Measurements from ENCODE around the gene RTBDN.
"Not testable (repeated sequence)": the region's sequence is repeated elsewhere in the genome, so short reads cannot be mapped to it uniquely, and the experiment has no call there.

RTBDN gene

GRCh38 chr19:12856653-12857052 lies 22.3 kb upstream of the RTBDN start:
- no peak for DNase-seq

- peak; percentile 89 for DNase-seq
These were observed 13.1 kb upstream of the RTBDN start for GRCh38 chr19:12847159-12848139.

- DNase-seq: not testable (repeated sequence)
These were observed 12.2 kb upstream of the RTBDN start for GRCh38 chr19:12846613-12847012.

DNA sequence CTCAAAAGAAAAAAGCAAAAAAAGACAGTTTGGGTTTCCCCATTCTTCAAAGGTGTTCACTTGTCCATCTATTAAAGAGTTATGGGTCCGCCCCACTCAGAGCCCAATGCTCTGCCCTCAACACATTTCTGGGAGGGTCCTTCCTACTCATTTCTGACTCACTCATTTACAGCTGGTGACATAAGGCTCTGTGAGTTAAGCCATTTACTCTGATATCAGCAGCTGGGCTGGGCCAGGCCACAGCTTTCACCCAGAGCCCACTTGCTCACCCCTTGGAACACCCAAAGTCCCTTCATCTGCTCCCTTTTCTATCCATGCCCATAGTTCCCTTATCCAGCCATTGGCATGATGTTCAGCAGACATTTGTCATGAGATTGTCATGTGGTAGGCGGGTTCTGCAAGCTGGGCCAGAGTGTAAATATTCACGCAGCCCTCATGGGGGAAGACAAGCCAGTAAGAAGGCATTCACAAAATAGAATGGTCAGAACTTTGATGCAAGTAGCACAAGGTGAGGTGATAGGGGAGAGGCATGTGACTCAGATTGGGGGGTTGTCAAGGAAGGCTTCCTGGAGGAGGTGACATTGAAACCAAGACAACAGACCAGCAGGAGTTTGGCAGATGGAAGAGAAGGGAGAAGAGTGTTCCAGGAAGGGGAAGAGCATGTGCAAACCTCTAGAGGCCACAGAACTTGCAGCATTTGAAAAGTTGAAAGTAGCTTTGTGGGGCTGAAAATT lies 9.8 kb upstream of the RTBDN start:
- no peak for DNase-seq

DNA sequence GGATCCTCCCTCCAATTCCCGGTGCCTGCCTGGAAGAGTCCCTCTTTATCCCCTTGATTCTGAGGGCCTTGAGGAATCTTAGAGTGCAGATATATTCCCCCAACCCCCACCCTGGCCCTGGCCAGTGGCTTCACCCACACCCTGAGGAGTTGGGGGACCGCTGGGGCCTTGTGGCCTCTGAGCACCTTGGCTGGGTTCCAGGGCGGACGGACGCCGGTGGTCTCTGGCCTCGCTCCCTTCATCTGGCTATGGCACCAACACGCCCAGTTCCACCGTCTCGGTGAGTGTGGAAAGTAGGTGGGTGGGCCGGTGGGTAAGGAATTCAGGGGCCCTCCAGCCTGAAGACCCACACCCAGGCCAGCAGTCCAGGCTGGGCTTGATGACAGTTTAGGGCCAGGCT lies 8.9 kb upstream of the RTBDN start:
- no peak for DNase-seq

DNA sequence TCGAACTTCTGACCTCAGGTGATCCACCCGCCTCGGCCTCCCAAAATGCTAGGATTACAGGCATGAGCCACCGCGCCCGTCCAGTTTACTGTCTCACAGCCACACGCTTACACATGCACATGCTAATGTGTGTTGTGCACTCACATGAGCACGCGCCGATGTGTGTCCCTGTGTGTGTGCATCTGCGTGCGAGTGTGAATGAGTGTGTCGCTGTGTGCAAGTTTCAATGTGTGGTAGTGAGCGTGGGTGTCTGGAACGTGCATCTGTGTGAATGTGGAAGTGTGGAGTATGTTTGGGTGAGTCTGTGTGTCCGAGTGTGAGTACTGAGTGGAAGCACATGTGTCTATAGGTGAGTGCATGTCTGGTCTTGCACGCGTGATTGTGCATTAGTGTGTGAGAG lies 8.1 kb upstream of the RTBDN start:
- DNase-seq: no peak

- peak; percentile 41 for DNase-seq
These were observed 6.7 kb upstream of the RTBDN start for GRCh38 chr19:12841094-12841493.

- peak; percentile 73 for DNase-seq
These were observed 6.0 kb upstream of the RTBDN start for GRCh38 chr19:12840091-12841079.

DNA sequence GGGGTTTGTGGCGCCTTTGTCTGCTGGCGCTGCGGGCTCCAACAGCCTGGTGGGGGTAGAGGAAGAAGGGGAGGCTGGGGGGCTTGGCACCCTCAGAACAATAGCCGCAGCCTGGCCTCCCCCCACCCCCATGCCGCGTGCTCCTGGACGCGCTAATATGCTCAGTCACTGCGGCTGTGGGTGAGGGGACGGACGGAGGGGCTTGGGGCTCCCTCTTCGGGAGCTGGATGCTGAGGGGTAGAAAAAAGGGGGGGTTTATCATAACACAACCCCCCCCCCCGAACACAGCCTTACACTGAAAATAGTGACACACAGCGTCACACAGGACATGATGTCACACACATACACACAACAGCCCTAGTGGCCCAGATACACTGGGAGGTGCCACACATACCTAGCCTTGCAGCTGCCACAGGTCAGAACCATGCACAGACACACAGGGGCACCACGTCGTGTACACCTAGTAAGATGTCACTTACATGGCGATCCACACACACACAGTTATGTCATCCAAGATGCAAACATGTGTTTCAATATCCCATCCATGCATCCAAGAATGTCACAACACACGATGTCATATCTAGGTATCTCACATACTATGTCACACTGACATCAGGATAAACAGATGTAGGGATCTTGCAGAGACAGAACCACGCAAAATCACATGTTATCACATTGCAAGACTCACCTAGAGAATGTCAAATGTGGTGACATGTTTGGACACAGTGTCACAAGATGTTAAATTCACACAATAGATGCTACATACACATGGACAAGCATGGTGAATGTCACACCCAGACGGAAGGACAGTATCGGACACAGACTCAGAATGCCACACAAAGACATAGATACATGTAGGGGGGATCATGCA lies 4.7 kb upstream of the RTBDN start:
- DNase-seq: peak; percentile 35

GRCh38 chr19:12838182-12838885 lies 4.0 kb upstream of the RTBDN start, which contains the start of gene MAST1:
TSS of gene MAST1 (plus strand) at chr19:12838515. CDS start at chr19:12838573, 58 bp downstream.
- peak; percentile 66 for DNase-seq

GRCh38 chr19:12837225-12837624 lies 2.8 kb upstream of the RTBDN start:
- DNase-seq: no peak

- no peak for DNase-seq
These were observed 2.1 kb upstream of the RTBDN start for GRCh38 chr19:12836529-12836863.

- peak; percentile 34 for DNase-seq
These were observed 788 bp upstream of the RTBDN start for GRCh38 chr19:12834976-12835757.

DNA sequence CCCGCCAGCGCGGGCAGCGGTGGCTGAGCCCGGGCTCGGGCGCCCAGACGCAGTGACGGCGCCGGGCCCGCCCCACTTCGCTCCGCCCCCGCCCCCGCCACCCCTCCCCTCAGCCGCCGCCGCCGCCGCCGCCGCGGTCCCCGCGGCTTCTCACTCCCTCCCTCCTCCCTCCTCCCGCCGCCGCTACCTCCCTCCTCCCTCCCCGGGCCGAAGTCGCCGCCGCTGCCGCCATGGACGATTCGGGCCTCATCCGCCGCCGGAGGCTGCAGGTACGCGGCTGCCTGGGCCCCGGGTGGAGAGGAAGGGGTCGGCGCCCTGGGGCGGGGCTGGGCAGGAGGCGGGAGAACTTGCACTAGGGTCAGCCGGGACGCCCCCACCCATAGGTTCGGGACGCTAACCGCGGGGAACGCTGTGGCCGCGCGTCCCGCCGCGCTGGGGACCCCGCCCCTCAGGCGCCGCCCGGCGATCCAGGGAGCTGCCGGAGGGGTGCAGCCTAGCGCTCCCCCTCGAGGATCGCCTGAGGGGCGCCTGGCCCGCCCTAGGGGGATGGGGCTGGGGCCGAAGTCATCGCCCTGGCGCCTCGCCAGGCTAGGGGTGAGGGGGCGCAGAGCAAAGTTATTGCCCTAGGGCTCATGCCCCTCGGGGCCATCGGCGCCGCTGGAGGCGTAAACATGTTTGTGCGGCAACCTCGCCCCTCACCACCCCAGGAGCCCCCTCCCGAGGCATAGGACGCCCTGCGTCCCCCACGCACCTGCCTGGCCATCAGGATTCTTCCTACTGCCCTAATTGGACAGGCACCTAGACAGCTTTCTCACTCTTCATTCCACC lies 427 bp downstream of the RTBDN start:
- peak; percentile 49 for DNase-seq

DNA sequence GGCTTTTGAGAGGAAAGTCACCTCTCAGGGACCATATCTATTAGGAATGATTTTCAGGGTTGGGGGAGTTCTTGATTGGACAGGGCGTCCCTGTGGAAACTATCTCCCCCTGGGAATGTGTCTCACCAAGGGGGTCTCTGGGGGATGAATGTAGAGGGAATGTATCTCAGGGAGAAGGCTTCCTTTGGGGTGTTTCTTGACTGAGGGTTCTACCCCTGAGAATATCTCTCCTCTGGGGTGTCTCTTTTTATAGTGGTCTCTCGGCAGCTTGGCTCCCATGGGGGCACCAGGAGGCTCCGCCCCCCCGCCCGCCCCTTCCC lies 1.0 kb downstream of the RTBDN start:
- no peak for DNase-seq

- DNase-seq: peak; percentile 40
These were observed 5.9 kb downstream of the RTBDN start for GRCh38 chr19:12828494-12828893.

DNA sequence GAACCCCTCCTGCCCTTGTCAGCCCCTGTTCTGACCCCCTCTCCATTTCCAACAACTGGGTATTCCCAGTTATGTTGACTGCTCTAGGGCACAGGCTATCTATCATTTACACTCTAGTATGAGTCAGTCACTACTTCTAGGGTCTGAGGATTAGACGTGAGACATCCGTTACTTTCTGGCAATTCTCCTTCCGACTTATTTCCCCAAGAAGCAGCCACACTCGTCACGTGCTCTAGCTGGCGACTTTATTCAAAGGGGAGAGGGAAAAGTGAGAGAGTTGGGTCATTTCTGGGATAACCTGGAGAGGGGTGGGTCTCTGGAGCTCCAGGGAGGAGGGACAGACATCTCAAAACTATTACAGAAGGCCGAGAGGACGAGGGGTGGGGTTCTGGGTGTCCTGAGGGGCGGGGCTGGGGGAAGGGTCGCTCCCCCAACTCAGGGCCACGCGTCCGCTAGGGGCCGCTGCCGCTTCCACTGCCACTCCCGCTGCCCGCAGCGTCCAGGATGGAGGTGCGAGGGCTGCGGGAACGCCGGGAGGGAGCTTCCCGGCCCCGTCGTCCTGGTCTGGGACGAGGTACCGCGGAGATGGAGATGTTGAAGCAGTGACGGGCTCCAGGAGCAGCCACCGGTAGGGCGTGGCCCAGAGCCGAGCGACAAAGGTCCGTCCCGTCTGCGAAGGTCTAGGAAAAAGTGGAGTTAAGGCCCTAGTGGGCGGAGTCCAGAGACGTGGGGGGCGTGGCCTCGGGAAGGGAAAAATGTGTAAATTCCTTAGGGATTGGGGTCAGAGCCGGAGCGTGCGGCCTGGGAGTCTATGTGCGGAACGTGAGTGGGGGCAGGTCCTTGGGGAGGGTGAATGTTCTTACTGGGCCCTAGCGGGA lies 8.9 kb downstream of the RTBDN start:
- peak; percentile 39 for DNase-seq

GRCh38 chr19:12821761-12822160 lies 12.6 kb downstream of the RTBDN start:
- DNase-seq: no peak

Data from activated CD4-positive, alpha-beta T cell treated with anti-CD3 and anti-CD28 coated beads, Interleukin-10, Interleukin-2, amounts not matched to agents 100 ng/mL and 50 ng/mL, durations not matched to agents 16 hours and 8 hours (primary cell).